Measurements from ENCODE around the gene OXT. TPM values are rescaled to one million over a fixed set of nuclear protein-coding genes. Genes with fewer than 3 reads are reported as not detected.

OXT gene
- total and polyA plus RNA-seq, 2 donors (not counting 3 experiments of a cell fraction or from before 2014, with no cell fraction given), result not detected

DNA sequence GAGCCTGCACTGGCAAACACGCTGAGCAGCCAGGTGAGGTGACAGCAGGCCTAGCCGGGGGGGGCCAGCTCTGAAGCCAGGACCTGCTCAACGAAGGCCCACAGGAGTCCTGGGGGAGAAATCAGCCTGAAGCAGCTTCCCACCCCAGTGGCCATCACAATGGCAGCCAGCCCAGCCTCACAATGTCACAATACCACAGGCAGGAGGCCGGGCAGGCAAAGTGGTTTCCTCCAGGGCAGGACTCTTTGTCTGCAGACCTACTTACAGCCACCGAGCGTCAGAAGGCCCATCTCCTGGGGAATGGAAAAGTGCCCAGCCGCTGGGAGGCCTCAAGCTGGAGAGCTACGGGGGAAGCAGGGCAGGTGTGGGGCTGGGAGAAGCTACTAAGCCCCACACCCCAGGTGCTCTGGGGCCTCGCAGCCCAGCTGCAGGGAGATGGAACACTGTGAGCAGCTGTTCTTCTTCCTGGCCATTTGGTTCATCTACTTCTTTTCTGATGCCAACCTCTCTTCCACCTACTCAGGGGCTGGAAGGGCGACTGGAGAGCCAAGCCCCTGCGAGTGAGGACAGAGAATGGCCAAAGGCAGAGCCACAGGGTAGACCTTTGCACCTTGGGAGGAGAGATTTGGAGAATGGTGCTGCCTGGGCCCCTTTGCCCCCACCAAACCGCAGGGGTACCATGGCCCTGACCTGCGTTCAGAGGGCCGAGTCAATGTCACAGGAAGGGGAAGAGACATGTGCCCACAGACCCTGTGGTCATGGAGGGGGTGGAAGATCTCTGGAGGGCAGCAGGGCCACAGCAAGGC is 35.4 kb downstream of the OXT start:
- no peaks in the 10 kb centered on the region for H3K79me2 ChIP-seq (ENCODE audit: control insufficient read depth, insufficient read depth, low read length)
- TF ChIP-seq POLR2AphosphoS5 (IDR thresholded peaks at IDR 0.05; ENCODE audit: insufficient read depth, low read depth, low read length), result no peak
- no peak for TF ChIP-seq POLR2A (IDR thresholded peaks at IDR 0.05; ENCODE audit: low read depth, low read length)
- no peak for TF ChIP-seq EZH2 (IDR thresholded peaks at IDR 0.05; ENCODE audit: borderline replicate concordance, low read depth, low read length, severe bottlenecking)
- TF ChIP-seq, protein P1, sequence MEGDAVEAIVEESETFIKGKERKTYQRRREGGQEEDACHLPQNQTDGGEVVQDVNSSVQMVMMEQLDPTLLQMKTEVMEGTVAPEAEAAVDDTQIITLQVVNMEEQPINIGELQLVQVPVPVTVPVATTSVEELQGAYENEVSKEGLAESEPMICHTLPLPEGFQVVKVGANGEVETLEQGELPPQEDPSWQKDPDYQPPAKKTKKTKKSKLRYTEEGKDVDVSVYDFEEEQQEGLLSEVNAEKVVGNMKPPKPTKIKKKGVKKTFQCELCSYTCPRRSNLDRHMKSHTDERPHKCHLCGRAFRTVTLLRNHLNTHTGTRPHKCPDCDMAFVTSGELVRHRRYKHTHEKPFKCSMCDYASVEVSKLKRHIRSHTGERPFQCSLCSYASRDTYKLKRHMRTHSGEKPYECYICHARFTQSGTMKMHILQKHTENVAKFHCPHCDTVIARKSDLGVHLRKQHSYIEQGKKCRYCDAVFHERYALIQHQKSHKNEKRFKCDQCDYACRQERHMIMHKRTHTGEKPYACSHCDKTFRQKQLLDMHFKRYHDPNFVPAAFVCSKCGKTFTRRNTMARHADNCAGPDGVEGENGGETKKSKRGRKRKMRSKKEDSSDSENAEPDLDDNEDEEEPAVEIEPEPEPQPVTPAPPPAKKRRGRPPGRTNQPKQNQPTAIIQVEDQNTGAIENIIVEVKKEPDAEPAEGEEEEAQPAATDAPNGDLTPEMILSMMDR (IDR thresholded peaks at IDR 0.05; ENCODE audit: extremely low read depth in 1 of 2, insufficient read depth in 1 of 2, low read depth in 1 of 2, low read length in 2 of 2), result no peak
- TF ChIP-seq GATA2 (IDR thresholded peaks at IDR 0.05; ENCODE audit: insufficient read depth, insufficient read length, low read depth, low read length), result no peak
- no peak for TF ChIP-seq JUN (IDR thresholded peaks at IDR 0.05; ENCODE audit: borderline replicate concordance, insufficient read depth, insufficient read length, low read depth)
- TF ChIP-seq, protein P2, sequence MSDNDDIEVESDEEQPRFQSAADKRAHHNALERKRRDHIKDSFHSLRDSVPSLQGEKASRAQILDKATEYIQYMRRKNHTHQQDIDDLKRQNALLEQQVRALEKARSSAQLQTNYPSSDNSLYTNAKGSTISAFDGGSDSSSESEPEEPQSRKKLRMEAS (IDR thresholded peaks at IDR 0.05; ENCODE audit: insufficient read depth, insufficient read length), result no peak
- no peak for TF ChIP-seq MYC (IDR thresholded peaks at IDR 0.05; ENCODE audit: low read depth, low read length)
- no peak for TF ChIP-seq FOS (IDR thresholded peaks at IDR 0.05; ENCODE audit: borderline replicate concordance, insufficient read depth, low read length)
- no peaks in the 10 kb centered on the region for H3K9me1 ChIP-seq (replicated peaks; ENCODE audit: control insufficient read depth, extremely low read depth, insufficient read depth, low read length)
- H3K36me3 ChIP-seq (ENCODE audit: control insufficient read depth in 2 of 2, extremely low read depth in 1 of 2, insufficient read depth in 2 of 2, low read length in 2 of 2), result peaks cover 0 to 7% of the 10 kb centered on the region in 2 experiments
- intact Hi-C loops (cut with micrococcal nuclease), result no loop called here
- no peak for DNase-seq (ENCODE audit: low read depth, low spot score)
- H4K20me1 ChIP-seq (replicated peaks; ENCODE audit: control insufficient read depth, extremely low read depth, insufficient read depth, low read length), result no peaks in the 10 kb centered on the region
- H3K27me3 ChIP-seq (ENCODE audit: control insufficient read depth in 2 of 2, insufficient read depth in 2 of 2, low read length in 2 of 2), result no peaks in the 10 kb centered on the region
- no peak for FAIRE-seq
- no peak overlapping the region for H2AFZ ChIP-seq (ENCODE audit: low read depth, low read length)
- CTCF ChIA-PET, result no interaction called here
- H3K9ac ChIP-seq (replicated peaks; ENCODE audit: extremely low read depth, insufficient read depth, low read length), result no peak overlapping the region
- BruUV-seq (replicated peaks), result no TSS peak
- no peaks in the 10 kb centered on the region for H3K9me3 ChIP-seq (replicated peaks; ENCODE audit: control insufficient read depth, insufficient read depth, low read length)
- dilution Hi-C loops (cut with MboI; ENCODE audit: extremely low pct_ligation_motif_present, low sequenced_read_pairs), result no loop called here
- no peak overlapping the region for H3K4me2 ChIP-seq (ENCODE audit: insufficient read depth, low read length)
- POLR2A ChIA-PET, result no interaction called here
- no peaks in the 10 kb centered on the region for H3K4me1 ChIP-seq (ENCODE audit: control insufficient read depth, extremely low read depth, insufficient read depth, low read length)
- H3K4me3 ChIP-seq (replicated peaks in 1 of 3; ENCODE audit: insufficient read depth in 1 of 3, low read depth in 1 of 3, low read length in 3 of 3), result no peak overlapping the region
- no peak overlapping the region for H3K27ac ChIP-seq (ENCODE audit: insufficient read depth, low read depth, low read length)

Data from endothelial cell of umbilical vein (primary cell).